Activated naive CD8-positive, alpha-beta T cell treated with anti-CD3 and anti-CD28 coated beads for 36 hours (primary cell): Measurements from ENCODE around the gene RABL2A. TPM values are rescaled to one million over a fixed set of nuclear protein-coding genes. Genes with fewer than 3 reads are reported as not detected.
A peak's percentile ranks its signal among the peaks of the same experiment; 100 is the strongest.
"Not testable (repeated sequence)": the region's sequence is repeated elsewhere in the genome, so short reads cannot be mapped to it uniquely, and the experiment has no call there.

Experiments used
- DNase-seq: peaks from one replicate; pipeline ENCODE4 v3.0.0; 2021
- H3K27ac Mint-ChIP-seq: one replicate; pipeline ENCODE4 v1.8.0; 2022; ENCODE audit warnings: mild to moderate bottlenecking, moderate library complexity, mixed read lengths
- H3K27me3 Mint-ChIP-seq: one replicate; pipeline ENCODE4 v1.8.0; 2022; ENCODE audit warnings: mild to moderate bottlenecking, mixed read lengths
- H3K36me3 Mint-ChIP-seq: one replicate; pipeline ENCODE4 v1.8.0; 2021; ENCODE audit warnings: mild to moderate bottlenecking, mixed read lengths
- H3K4me1 Mint-ChIP-seq: one replicate; pipeline ENCODE4 v1.8.0; 2021; ENCODE audit warnings: mixed read lengths
- H3K4me3 Mint-ChIP-seq: one replicate; pipeline ENCODE4 v1.8.0; 2022; ENCODE audit warnings: mild to moderate bottlenecking, moderate library complexity, mixed read lengths
- H3K9me3 Mint-ChIP-seq: one replicate; pipeline ENCODE4 v1.8.0; 2022; ENCODE audit warnings: mixed read lengths
- total RNA-seq, 2 experiments: library from RNA; stranded (reverse); gene quantifications; one replicate each; pipeline ENCODE4 v1.2.3, GENCODE V29; 2021

Gene RABL2A
- 10 to 100 TPM; 10.2 to 12.9 TPM for total RNA-seq

DNA sequence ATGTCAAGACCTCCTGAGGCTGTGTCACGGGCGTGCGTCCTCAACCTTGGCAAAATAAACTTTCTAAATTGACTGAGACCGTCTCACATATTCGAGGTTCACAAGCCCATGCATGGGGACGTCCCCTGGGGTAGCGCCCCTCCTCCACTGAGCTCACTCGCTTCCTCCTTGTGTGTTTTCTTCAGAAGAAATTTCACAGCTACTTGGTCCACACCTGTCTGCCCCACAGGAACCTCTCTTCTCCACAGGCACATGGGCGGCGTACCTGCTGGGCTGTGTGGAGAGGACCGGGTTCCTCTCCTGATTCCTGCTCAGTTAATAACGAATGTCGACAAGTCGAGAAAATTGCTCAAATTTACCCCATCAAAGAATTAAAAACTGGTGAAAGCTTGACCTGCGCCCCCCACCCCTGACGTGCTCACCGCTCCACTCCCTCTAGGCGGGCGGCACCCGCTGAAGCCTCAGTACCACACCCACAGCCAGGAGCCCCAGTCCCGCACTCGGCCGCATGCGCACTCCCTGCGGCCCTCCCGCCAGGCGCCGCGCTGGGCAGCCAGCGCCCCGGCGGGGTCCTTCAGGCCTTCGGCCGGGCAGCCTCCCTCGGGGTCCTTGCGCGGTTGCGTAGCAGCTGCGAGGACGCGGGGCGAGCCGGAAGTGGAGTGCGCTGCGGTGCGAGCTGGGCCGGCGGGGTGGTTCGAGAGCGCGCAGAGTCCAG, at the start of gene RABL2A:
TSS of gene RABL2A (plus strand) at position 651 of the 715 bp plus-strand sequence. CDS start 1,341 bp downstream, outside the sequence.
- peak within 1 kb of the TSS; percentile 94 for H3K4me3 Mint-ChIP-seq
- peak within 1 kb of the TSS; percentile 81 for H3K27ac Mint-ChIP-seq
- peak; percentile 89 for DNase-seq
- not testable (repeated sequence) for H3K36me3 Mint-ChIP-seq, H3K9me3 Mint-ChIP-seq, H3K27me3 Mint-ChIP-seq
- peaks cover 10% of the 10 kb centered on the region for H3K4me1 Mint-ChIP-seq

- H3K27ac Mint-ChIP-seq, H3K4me3 Mint-ChIP-seq, DNase-seq, H3K9me3 Mint-ChIP-seq, H3K36me3 Mint-ChIP-seq, H3K27me3 Mint-ChIP-seq, H3K4me1 Mint-ChIP-seq: not testable (repeated sequence)
These were observed 48.6 kb upstream of the RABL2A start for GRCh38 chr2:113578508-113578907.

DNA sequence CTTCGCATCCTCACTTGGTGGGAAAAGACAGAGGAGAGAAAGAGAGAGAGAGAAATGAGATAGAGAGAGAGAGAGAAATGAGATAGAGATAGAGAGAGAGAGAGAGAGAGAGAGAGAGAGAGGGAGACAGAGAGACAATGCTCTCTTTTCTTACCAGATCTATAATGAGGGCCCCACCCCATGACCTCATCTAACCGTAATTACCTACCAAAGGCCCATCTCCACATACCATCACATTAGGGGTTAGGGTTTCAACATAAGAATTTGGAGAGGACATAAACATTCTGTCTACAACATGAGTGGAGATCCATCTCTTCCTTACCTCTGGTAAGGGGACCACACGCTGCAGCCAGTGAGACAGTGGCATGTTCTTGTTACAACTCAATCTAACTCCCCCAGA, 44.6 kb upstream of the RABL2A start:
- not testable (repeated sequence) for DNase-seq, H3K9me3 Mint-ChIP-seq, H3K27me3 Mint-ChIP-seq, H3K36me3 Mint-ChIP-seq, H3K4me1 Mint-ChIP-seq
- Mint-ChIP-seq H3K27ac (peak overlapping the region; percentile 21), H3K4me3 (peak overlapping the region; percentile 44)

GRCh38 chr2:113583521-113584225, 43.4 kb upstream of the RABL2A start:
- H3K36me3 Mint-ChIP-seq, H3K9me3 Mint-ChIP-seq, H3K27me3 Mint-ChIP-seq: not testable (repeated sequence)
- DNase-seq = peak; percentile 88
- peaks cover 10% of the 10 kb centered on the region for H3K4me1 Mint-ChIP-seq
- H3K27ac Mint-ChIP-seq = peak overlapping the region; percentile 86
- peak overlapping the region; percentile 87 for H3K4me3 Mint-ChIP-seq

- not testable (repeated sequence) for H3K27me3 Mint-ChIP-seq, H3K9me3 Mint-ChIP-seq, H3K36me3 Mint-ChIP-seq
- Mint-ChIP-seq H3K4me3 (peak overlapping the region; percentile 80), H3K27ac (peak overlapping the region; percentile 48), H3K4me1 (peaks cover 10% of the 10 kb centered on the region)
- DNase-seq = peak; percentile 30
These were observed 42.6 kb upstream of the RABL2A start for GRCh38 chr2:113584311-113585092.

DNA sequence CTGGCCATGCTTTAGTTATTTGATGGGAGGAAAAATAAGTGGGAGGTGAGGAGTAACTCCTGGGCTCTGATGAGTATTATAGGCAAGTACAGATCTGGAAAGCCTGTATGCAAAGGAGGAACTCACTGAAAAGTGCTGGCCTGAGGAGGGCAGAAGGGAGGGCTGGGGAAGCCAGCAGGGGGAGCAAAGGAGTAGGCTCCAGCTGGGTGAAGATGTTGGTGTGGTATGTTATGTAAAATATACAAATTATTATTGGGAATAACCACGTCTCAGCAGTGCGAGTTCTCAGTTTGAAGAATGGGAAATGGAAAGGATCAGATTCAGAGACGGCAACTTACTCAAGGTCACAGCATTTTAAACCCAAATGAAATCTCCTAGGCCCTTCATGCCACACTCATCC, 39.9 kb upstream of the RABL2A start:
- not testable (repeated sequence) for H3K4me3 Mint-ChIP-seq, H3K27me3 Mint-ChIP-seq, H3K27ac Mint-ChIP-seq

GRCh38 chr2:113589591-113589990, 37.5 kb upstream of the RABL2A start:
- peaks cover 12% of the 10 kb centered on the region for H3K4me1 Mint-ChIP-seq
- not testable (repeated sequence) for H3K9me3 Mint-ChIP-seq, H3K4me3 Mint-ChIP-seq, H3K27ac Mint-ChIP-seq, H3K27me3 Mint-ChIP-seq, H3K36me3 Mint-ChIP-seq, DNase-seq

More for the DNA sequence above, 39.9 kb upstream of the RABL2A start:
- H3K4me1 Mint-ChIP-seq = peaks cover 14% of the 10 kb centered on the region
- not testable (repeated sequence) for H3K9me3 Mint-ChIP-seq, H3K36me3 Mint-ChIP-seq
- peak; percentile 55 for DNase-seq

GRCh38 chr2:113591926-113592325, 35.1 kb upstream of the RABL2A start:
- H3K4me3 Mint-ChIP-seq, H3K36me3 Mint-ChIP-seq, DNase-seq, H3K9me3 Mint-ChIP-seq, H3K27me3 Mint-ChIP-seq, H3K27ac Mint-ChIP-seq, H3K4me1 Mint-ChIP-seq: not testable (repeated sequence)

GRCh38 chr2:113593280-113593679, 33.8 kb upstream of the RABL2A start:
- not testable (repeated sequence) for H3K4me3 Mint-ChIP-seq, H3K4me1 Mint-ChIP-seq, H3K9me3 Mint-ChIP-seq, H3K36me3 Mint-ChIP-seq, H3K27ac Mint-ChIP-seq, H3K27me3 Mint-ChIP-seq, DNase-seq

GRCh38 chr2:113595725-113596124, 31.3 kb upstream of the RABL2A start:
- H3K36me3 Mint-ChIP-seq, H3K27ac Mint-ChIP-seq, H3K4me3 Mint-ChIP-seq, DNase-seq, H3K27me3 Mint-ChIP-seq, H3K9me3 Mint-ChIP-seq, H3K4me1 Mint-ChIP-seq: not testable (repeated sequence)

DNA sequence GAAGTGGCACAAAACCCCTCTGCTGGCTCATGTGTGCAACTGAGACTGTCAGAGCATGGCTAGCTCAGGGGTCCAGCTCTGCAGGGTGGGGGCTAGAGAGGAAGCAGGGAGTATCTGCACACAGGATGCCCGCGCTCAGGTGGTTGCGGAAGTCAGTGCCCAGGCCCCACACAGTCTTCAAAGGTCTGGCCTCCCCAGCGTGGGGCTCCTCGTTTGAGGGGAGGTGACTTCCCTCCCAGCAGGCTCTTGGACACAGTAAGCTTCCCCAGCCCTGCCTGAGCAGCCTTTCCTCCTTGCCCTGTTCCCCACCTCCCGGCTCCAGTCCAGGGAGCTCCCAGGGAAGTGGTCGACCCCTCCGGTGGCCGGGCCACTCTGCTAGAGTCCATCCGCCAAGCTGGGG, 29.9 kb upstream of the RABL2A start:
- not testable (repeated sequence) for H3K4me3 Mint-ChIP-seq, H3K4me1 Mint-ChIP-seq, H3K36me3 Mint-ChIP-seq, H3K27ac Mint-ChIP-seq, H3K27me3 Mint-ChIP-seq, DNase-seq, H3K9me3 Mint-ChIP-seq

- not testable (repeated sequence) for H3K27me3 Mint-ChIP-seq, H3K36me3 Mint-ChIP-seq, H3K27ac Mint-ChIP-seq, H3K9me3 Mint-ChIP-seq, H3K4me1 Mint-ChIP-seq, DNase-seq, H3K4me3 Mint-ChIP-seq
These were observed 29.5 kb upstream of the RABL2A start for GRCh38 chr2:113597572-113597971.

GRCh38 chr2:113598180-113598579, 28.9 kb upstream of the RABL2A start:
- not testable (repeated sequence) for DNase-seq, H3K4me3 Mint-ChIP-seq, H3K27me3 Mint-ChIP-seq, H3K4me1 Mint-ChIP-seq, H3K36me3 Mint-ChIP-seq, H3K9me3 Mint-ChIP-seq, H3K27ac Mint-ChIP-seq

DNA sequence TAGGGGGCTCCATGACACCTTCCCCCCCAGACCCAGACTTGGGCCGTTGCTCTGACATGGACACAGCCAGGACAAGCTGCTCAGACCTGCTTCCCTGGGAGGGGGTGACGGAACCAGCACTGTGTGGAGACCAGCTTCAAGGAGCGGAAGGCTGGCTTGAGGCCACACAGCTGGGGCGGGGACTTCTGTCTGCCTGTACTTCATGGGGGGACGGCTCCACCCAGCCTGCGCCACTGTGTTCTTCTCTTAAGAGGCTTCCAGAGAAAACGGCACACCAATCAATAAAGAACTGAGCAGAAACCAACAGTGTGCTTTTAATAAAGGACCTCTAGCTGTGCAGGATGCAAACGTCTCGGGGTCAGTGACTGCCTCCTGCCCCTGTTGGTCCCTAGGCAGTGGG, 28.3 kb upstream of the RABL2A start:
- DNase-seq = not testable (repeated sequence)

GRCh38 chr2:113599208-113599607, 27.9 kb upstream of the RABL2A start:
- not testable (repeated sequence) for DNase-seq, H3K27ac Mint-ChIP-seq, H3K4me3 Mint-ChIP-seq, H3K4me1 Mint-ChIP-seq, H3K27me3 Mint-ChIP-seq, H3K9me3 Mint-ChIP-seq, H3K36me3 Mint-ChIP-seq

More for the DNA sequence above, 28.3 kb upstream of the RABL2A start:
- H3K36me3 Mint-ChIP-seq, H3K4me1 Mint-ChIP-seq, H3K9me3 Mint-ChIP-seq, H3K27ac Mint-ChIP-seq, H3K27me3 Mint-ChIP-seq, H3K4me3 Mint-ChIP-seq: not testable (repeated sequence)
